Fibroblast of pulmonary artery (primary cell): ENCODE measurements around the gene PLOD2.

ENCODE experiments used
- DNase-seq: peaks from one replicate; pipeline ENCODE4 v3.0.0-alpha.2; 2010; ENCODE audit warnings: low read depth
- H3K4me3 ChIP-seq: replicated peaks from 2 replicates; pipeline ENCODE4 v1.5.1; 2011; ENCODE audit warnings: low read depth, mild to moderate bottlenecking, control low read depth, low read length, moderate library complexity
- TF ChIP-seq, protein P1 (sequence below): IDR thresholded peaks from 2 replicates; pipeline ENCODE4 v1.5.1; 2011; ENCODE audit warnings: mild to moderate bottlenecking, control low read depth, low read length, inconsistent platforms; ENCODE audit errors: missing control alignments

Gene PLOD2

DNA sequence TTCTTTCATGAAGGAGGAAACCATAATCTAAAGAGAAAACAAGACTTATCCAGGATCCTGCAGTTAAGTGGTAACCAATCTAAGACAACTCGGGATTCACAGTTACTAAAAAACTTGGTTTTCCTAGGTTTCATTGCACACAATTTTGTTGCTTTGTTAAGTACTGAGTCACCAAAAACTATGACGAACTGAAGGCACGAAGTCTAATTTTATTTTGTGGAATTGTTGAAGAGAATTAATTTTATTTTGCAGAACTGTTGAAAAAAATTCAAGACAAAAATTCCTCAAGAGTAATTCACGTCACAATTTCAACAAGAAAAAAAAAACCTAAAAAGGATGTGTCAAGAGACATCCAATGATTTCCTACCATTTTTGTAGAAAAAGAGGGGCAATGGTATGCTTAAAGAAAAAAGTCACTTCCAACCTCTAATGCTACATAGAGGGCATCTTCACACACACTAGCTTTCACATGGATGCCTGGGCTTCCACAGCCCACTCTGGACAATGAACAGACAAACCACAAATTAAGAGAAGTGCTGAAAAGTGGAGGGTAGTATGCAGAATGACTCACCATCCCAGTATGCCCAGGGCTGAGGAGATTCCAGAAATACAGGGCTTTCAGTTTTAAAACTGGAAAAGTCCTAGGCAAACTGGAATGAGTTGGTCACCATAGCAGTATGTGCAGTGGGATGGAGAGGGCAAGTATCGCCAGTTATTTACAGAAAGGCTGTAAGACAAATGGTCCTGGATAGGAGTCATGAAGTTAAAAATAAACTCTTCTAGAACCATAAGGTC is 29.2 kb downstream of the PLOD2 start:
- no peak overlapping the region for H3K4me3 ChIP-seq
- peak; percentile 78 for DNase-seq
- TF ChIP-seq, protein P1, sequence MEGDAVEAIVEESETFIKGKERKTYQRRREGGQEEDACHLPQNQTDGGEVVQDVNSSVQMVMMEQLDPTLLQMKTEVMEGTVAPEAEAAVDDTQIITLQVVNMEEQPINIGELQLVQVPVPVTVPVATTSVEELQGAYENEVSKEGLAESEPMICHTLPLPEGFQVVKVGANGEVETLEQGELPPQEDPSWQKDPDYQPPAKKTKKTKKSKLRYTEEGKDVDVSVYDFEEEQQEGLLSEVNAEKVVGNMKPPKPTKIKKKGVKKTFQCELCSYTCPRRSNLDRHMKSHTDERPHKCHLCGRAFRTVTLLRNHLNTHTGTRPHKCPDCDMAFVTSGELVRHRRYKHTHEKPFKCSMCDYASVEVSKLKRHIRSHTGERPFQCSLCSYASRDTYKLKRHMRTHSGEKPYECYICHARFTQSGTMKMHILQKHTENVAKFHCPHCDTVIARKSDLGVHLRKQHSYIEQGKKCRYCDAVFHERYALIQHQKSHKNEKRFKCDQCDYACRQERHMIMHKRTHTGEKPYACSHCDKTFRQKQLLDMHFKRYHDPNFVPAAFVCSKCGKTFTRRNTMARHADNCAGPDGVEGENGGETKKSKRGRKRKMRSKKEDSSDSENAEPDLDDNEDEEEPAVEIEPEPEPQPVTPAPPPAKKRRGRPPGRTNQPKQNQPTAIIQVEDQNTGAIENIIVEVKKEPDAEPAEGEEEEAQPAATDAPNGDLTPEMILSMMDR: no peak

GRCh38 chr3:146130881-146131371 is 30.1 kb downstream of the PLOD2 start:
- peak; percentile 45 for DNase-seq
- no peak overlapping the region for H3K4me3 ChIP-seq
- TF ChIP-seq, protein P1: no peak

DNA sequence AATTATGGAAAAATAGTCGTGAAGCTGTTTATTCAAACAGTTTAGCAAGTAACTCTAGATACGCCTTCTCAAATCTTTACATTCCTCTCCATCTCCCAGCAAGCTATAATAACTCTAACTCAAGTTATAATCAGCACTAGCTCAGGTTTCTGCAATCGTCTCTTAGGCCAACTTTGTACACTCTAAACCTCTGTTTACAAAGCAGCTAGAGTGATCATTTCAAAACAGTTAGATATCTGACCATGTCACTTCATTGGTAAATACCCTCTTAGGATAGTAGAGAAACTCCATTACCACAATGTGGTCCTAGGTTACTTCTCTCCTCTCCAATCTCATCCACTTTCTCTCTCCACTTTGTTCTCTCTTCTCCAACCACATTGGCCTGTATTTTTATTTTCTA is 31.2 kb downstream of the PLOD2 start:
- no peak overlapping the region for H3K4me3 ChIP-seq
- TF ChIP-seq, protein P1: no peak
- DNase-seq: no peak

GRCh38 chr3:146128939-146129338 is 32.0 kb downstream of the PLOD2 start:
- DNase-seq: no peak
- no peak overlapping the region for H3K4me3 ChIP-seq
- TF ChIP-seq, protein P1: no peak

DNA sequence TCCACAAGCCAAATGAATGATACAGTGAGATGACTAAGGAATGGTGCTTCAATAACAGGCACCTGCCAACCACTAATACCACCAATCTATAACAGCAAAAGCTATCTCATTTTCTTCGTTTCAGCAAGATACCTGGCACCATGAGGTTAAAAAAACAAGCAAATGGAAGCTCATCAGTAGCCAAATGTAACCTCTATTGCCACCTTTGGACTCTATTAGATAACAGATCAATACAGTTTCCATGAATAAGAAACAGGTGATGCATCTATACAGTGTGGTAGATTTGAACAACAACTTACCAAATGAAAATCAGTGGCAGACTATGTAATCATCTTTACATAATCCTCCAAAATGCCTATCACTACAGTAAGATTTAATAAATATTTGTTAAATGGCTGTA is 32.8 kb downstream of the PLOD2 start:
- no peak overlapping the region for H3K4me3 ChIP-seq
- TF ChIP-seq, protein P1: no peak
- DNase-seq: no peak

DNA sequence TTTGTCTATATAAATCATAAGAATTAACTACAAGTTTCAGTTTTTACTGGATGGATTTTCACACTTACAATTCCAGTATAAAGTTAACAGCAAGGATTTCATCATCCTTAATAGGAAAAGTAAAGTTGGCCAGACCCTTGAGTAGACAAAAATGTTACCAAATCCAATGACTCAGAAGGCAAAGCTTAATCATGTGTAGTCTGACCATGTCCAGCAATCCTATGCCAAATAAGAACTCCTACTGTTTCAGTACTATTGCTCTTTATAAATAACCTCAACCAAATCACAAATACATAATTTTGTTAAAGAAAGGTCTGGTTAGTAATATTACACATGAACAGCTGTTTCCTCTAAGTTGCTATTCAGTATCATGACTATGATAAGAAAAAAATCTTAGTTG is 35.0 kb downstream of the PLOD2 start:
- TF ChIP-seq, protein P1: no peak
- no peak overlapping the region for H3K4me3 ChIP-seq
- DNase-seq: peak; percentile 97

DNA sequence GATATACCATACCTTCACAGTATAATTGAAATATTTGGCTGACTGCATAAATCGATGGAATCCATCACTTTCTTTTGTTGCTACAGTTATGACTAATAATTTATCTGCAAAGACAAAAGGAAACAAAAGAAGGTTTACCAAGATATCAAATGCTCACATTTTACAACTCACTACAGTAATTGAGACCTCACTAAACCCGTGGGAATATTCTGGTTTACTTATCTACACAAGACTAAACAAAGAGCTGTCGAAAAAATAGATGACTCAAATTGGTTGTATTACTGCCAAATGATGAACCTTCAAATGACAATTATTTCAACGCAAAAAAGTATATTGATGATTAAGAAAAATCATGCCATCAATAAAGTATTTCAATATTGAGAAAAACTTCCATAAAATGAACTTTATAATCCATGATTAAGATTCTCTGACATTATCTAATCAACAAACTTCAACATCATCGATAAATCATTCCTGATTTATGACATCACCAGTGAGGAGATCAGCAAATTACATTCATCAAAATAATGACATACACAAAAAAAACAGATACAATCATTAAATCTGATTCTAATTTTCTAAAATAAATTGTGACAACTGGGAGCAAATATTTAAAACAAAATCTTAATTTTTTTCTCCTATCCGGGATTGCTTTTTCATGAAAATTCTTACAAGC is 36.7 kb downstream of the PLOD2 start:
- TF ChIP-seq, protein P1: no peak
- no peak overlapping the region for H3K4me3 ChIP-seq
- peak; percentile 47 for DNase-seq
